ENCODE measurements around the gene ULBP1. TPM values are rescaled to one million over a fixed set of nuclear protein-coding genes. Genes with fewer than 3 reads are reported as not detected.
"Not testable (repeated sequence)": the region's sequence is repeated elsewhere in the genome, so short reads cannot be mapped to it uniquely, and the experiment has no call there.

Gene ULBP1
- total RNA-seq, 1 experiment from 2014 or later = 0.07 TPM

- no peak for DNase-seq (ENCODE audit: low spot score)
These were observed 30.3 kb upstream of the ULBP1 start for GRCh38 chr6:149933461-149933860.

DNA sequence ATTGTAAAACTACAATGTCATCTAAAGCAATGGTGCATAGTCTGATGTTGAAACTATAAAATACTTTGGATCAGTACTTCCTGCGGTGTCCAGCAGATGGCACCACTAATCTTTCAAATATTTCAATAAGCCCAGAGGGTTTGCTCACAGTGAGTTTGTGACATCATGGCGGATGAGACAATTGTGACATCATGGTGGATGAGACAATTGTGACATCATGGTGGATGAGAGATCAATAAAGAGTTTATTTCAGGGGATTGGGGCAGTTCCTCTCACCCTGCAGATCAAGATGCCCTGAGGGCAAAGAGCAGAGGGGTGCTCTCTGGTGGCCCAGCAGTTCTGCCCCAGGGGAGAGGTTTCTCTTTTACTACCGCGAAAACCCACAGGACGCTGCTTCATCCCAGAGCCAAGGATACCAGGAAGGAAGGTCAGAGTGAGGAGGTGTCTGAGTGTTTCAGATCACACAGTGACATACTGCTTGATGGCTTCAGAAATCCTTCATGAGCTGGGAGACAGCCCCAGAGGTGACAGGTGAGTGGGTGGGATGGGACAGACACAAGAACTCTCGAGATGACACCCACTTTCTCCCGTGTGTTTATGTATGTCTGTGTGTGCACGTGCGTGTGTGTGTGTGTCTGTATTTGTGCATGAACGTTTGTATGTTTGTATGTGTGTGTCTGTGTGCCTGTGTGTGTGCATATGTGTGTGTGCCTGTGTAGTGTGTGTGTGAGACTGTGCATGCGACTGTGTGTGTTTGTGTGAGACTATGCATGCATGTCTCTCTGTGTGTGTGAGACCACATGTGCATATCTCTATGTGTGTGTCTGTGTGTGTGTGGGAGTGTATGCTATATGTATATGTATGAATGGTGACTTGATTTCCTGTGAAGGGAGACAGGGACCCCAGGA, 29.2 kb upstream of the ULBP1 start:
- peak; percentile 59 for DNase-seq (ENCODE audit: low spot score)

DNA sequence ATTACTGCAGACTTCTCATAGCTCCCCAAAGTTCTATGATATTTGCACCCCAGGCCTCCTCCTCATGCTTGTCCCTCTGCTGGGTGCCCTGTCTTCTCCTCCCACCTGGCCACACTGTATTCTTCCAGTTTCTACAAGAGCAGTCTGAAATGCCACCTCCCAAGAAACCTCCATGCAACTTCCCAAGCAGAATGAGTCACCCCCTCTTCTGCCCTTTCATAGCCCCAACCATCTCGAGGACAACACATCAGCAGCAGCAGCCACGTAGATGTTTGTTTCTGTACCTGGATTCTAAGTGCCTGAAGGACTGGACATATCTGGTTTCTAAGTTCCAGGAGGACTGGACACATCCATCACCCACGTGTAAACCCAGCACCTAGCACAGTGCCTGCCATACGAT, 28.5 kb upstream of the ULBP1 start:
- DNase-seq (ENCODE audit: low spot score) = no peak

GRCh38 chr6:149935668-149936067, 28.1 kb upstream of the ULBP1 start:
- DNase-seq (ENCODE audit: low spot score) = no peak

GRCh38 chr6:149936743-149937142, 27.0 kb upstream of the ULBP1 start:
- DNase-seq (ENCODE audit: low spot score) = no peak

DNA sequence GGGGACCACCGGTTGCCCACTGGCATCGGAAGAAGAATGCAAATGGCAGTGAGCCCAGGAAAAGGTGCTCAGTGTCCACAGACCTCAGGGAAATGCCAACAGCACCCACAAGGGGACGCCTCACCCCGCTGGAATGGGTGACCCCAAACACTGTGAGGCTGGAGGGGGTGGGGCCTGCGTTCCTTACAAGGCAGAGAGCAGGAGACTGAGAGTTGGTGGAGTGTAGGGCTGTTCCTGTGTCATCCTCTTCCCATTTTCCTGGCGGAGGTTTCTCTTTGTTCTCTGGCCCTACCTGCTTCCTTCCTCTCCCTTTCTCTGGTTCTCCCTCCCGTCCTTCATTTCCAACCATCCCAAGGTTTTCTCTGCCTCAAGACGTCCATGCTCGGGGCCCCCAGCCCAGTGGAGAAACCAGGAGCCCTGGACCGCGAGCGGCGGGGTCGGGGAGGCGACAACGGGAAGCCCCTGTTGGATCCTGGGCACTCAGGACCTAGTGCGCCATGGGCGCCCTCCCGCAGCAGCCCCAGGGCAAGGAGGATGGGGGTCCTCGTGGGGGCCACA, 25.7 kb upstream of the ULBP1 start:
- DNase-seq (ENCODE audit: low spot score) = not testable (repeated sequence)

- DNase-seq (ENCODE audit: low spot score) = no peak
These were observed 25.0 kb upstream of the ULBP1 start for GRCh38 chr6:149938571-149939355.

DNA sequence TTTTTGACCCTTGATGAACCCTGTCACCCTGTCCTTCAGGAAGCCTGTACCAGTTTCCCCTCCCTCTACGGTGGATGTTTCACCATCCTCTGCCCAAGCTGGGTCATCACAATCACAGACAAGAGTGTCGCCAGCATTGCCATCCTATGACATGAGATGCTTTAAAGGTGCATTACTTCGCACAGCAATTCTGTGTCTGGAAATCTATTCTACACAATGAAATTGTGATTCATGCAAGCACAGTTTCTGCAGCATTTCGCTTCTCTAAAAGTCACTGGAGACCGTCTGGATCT, 24.4 kb upstream of the ULBP1 start:
- no peak for DNase-seq (ENCODE audit: low spot score)

DNA sequence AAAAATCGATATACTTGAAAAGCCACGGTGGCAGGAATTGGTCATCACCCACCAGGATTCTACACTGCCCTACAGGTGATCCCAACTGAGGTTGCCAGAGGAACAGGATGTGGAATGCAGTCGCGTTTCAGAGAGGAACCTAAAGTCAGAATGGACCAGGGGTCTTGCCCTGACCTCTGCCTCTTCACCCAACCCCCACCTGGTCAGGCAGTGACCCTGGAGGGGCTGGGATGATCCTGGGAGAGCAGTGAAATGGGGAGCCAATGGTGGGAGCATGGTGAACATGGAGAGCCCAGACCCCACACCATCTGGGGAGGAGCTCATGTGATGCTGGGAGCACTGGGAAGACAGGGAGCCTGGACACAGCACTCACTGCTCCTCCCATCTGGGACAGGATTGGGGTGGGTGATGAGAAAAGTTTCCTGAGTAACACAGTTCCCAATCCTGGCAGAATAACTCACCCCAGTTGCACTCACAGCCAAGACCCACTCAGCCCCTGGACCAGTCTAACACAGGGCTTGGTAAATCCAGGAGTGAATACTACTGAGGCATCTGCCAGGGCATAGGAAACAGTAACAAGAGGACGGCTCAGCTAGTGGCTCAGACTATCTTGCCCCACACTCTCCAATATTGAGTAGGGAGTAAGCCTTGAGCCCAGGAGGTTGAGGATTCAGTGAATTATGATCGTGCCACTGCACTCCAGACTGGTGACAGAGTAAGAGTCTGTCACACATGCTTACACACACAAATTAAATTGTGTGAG, 23.7 kb upstream of the ULBP1 start:
- no peak for DNase-seq (ENCODE audit: low spot score)

DNA sequence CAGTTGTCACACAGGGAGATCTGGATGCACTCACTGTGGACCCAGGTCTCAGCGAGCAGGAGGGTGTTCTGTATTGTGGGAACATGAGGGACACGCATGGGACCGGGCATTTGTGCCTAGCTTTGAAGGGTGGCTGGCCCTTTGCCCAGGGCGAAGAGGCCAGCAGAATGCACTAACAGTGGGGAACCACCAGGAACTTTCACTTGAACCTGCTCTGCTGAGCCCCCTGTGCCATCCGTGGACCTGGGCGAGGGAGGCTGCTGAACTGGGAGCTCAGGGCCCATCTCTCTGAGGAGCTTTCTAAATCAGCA, 23.1 kb upstream of the ULBP1 start:
- no peak for DNase-seq (ENCODE audit: low spot score)

DNA sequence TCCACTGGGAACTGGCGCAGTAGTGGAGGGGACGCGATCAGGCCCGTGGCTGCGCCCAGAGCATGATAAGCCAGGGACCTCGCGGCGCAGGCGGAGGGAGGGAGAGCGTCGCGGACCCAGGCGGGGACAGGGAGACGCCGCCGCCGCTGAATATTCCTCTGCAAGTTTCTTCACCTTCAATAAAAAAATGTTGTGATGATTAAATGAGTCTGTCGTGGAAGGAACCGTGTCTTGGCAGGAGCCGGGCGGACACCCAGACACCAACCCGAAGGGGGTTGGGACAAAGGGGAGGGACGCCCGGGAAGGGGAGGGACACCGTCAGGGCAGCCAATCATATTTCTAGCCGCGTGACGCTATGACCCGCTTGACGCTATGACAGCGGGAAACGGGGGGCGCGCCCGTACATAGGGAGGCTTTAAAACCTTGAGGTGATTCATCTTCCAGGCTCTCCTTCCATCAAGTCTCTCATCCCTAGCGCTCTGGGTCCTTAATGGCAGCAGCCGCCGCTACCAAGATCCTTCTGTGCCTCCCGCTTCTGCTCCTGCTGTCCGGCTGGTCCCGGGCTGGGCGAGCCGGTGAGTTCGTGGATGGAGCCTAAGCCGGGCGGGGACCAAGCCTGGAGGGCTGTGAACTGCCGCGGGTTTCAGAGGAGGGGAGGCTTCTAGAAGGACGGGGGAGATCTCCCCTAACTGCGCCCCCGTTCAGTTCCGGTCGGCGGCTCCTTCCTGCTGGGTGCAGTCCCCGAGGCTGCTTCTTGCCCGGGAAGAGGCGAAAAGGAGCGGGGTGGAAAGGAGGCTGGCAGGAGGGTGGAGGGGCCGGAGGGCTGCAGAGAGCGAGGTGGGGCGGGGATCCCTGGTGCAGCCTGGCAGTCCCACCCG, 21.9 kb upstream of the ULBP1 start, which contains the start of gene ULBP2:
ULBP2 (plus strand) TSS at position 432 of the 878 bp plus-strand sequence; CDS start at position 491, 59 bp downstream.
- DNase-seq (ENCODE audit: low spot score) = peak; percentile 89

DNA sequence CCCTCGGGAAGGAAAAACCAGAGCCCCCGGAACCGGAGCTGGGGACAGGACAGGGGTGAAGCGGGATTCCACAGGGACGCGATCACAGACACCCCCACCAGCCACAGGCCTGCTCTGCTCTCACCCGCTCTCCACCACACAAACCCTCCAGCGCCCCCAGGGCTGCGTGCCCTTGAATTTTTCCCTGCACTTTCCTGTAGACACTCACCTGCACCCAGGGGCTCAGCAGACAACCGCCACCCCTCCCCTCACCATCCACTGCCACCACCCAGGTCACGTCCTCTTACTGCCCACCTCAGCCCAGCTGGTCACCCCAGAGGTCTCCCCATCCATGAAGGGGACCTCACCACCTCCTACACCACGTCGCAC, 21.3 kb upstream of the ULBP1 start:
- no peak for DNase-seq (ENCODE audit: low spot score)

- not testable (repeated sequence) for DNase-seq (ENCODE audit: low spot score)
These were observed 20.4 kb upstream of the ULBP1 start for GRCh38 chr6:149943321-149943720.

DNA sequence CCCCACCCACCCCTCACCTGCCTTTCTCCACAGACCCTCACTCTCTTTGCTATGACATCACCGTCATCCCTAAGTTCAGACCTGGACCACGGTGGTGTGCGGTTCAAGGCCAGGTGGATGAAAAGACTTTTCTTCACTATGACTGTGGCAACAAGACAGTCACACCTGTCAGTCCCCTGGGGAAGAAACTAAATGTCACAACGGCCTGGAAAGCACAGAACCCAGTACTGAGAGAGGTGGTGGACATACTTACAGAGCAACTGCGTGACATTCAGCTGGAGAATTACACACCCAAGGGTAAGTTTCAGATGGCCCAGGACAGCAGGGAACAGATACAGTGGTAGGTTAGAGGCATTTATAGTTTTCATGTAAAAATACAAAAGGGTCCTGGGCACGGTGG, 18.5 kb upstream of the ULBP1 start:
- not testable (repeated sequence) for DNase-seq (ENCODE audit: low spot score)

GRCh38 chr6:149946631-149947030, 17.1 kb upstream of the ULBP1 start:
- DNase-seq (ENCODE audit: low spot score) = not testable (repeated sequence)

GRCh38 chr6:149947533-149947932, 16.2 kb upstream of the ULBP1 start:
- not testable (repeated sequence) for DNase-seq (ENCODE audit: low spot score)

DNA sequence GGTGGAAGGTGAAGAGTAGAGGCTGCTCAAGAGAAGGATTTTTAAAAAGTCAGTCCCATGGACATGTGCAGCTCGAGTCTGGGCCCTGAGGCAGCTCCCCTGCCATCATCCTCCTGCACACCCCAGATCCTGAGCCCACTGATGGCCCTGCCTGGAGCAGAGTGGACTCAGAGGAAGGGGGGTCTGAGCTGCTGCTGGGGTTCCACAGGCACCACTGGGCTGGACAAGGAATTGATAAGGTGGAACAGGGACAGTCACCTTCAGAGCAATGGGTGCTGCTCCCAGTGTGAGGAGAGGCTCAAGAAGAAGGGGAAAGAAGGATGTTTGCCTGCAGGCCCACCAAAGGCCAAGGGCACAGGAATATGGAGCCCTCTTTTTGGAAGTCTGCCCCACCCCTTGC, 15.7 kb upstream of the ULBP1 start:
- no peak for DNase-seq (ENCODE audit: low spot score)

DNA sequence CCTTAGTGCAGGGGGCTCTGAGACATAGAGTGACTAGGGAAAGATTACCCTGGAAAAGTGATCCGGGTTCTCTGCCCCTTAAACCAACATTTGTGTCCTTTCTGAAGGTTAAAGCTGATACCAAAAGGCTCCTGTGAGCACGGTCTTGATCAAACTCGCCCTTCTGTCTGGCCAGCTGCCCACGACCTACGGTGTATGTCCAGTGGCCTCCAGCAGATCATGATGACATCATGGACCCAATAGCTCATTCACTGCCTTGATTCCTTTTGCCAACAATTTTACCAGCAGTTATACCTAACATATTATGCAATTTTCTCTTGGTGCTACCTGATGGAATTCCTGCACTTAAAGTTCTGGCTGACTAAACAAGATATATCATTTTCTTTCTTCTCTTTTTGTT, 15.1 kb upstream of the ULBP1 start:
- no peak for DNase-seq (ENCODE audit: low spot score)

DNA sequence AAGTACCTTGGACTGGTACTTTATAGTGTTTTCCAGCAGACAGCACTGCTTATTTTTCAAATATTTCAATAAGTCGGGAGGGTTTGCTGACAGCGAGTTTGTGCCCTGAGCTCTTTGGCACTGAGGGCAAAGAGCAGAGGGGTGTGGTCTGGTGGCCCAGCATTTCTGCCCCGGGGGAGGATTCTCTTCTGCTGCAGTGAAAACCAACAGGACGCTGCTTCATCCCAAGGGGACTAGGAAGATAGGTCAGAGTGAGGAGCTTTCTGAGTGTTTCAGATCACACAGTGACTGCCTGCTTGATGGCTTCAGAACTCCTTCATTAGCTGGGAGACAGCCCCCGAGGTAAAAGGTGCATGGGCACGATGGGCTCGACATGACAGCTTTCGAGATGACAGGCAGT, 13.3 kb upstream of the ULBP1 start:
- DNase-seq (ENCODE audit: low spot score) = no peak

- no peak for DNase-seq (ENCODE audit: low spot score)
These were observed 12.6 kb upstream of the ULBP1 start for GRCh38 chr6:149951096-149951495.

DNA sequence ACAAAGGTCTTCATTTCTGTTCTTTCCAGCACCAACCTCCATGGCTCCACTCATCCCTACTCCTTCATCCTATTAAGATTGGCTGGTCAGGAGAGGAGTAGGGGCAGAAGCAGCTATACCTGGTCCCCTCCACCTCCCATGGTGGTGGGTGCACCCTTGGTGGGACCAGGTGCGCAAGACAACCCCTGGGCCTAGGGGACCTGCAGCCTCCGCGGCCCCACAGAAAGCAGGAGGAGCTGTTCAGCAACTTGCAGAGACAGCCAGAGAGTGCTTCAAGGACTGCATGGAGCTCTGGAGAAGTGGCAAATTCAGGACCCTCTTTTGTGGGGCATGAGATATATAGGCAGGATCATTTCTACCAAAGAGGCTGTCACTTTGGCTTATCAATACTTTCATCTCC, 12.1 kb upstream of the ULBP1 start:
- no peak for DNase-seq (ENCODE audit: low spot score)
